ENCODE data around the gene CACNG5.

- TF ChIP-seq, protein P1, sequence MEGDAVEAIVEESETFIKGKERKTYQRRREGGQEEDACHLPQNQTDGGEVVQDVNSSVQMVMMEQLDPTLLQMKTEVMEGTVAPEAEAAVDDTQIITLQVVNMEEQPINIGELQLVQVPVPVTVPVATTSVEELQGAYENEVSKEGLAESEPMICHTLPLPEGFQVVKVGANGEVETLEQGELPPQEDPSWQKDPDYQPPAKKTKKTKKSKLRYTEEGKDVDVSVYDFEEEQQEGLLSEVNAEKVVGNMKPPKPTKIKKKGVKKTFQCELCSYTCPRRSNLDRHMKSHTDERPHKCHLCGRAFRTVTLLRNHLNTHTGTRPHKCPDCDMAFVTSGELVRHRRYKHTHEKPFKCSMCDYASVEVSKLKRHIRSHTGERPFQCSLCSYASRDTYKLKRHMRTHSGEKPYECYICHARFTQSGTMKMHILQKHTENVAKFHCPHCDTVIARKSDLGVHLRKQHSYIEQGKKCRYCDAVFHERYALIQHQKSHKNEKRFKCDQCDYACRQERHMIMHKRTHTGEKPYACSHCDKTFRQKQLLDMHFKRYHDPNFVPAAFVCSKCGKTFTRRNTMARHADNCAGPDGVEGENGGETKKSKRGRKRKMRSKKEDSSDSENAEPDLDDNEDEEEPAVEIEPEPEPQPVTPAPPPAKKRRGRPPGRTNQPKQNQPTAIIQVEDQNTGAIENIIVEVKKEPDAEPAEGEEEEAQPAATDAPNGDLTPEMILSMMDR (IDR thresholded peaks at IDR 0.05) = no peak
- TF ChIP-seq POLR2A (IDR thresholded peaks at IDR 0.05) = no peak
Observed at GRCh38 chr17:66893382-66893781, 58.5 kb downstream of the CACNG5 start.
